HEK293 (cell line): ENCODE data around the gene RRAS.

Source experiments
- KLF1 ChIP-seq: fragments of 450-650 bp; formaldehyde crosslinking; IDR thresholded peaks from 2 replicates; pipeline ENCODE4 v1.5.1; 2016; ENCODE audit warnings: missing biosample characterization, missing genetic modification characterization
- OSR2 ChIP-seq: fragments of 450-650 bp; formaldehyde crosslinking; IDR thresholded peaks from 2 replicates; pipeline ENCODE4 v1.5.1; 2016; ENCODE audit warnings: missing biosample characterization, missing genetic modification characterization
- OVOL3 ChIP-seq: fragments of 450-650 bp; formaldehyde crosslinking; IDR thresholded peaks from 2 replicates; pipeline ENCODE4 v1.5.1; 2016; ENCODE audit warnings: missing biosample characterization, missing genetic modification characterization
- SCRT1 ChIP-seq: fragments of 450-650 bp; formaldehyde crosslinking; IDR thresholded peaks from 2 replicates; pipeline ENCODE4 v1.5.1; 2016; ENCODE audit warnings: missing biosample characterization, missing genetic modification characterization, borderline replicate concordance
- SP3 ChIP-seq: fragments of 450-650 bp; formaldehyde crosslinking; IDR thresholded peaks from 2 replicates; pipeline ENCODE4 v1.5.1; 2016; ENCODE audit warnings: missing biosample characterization, missing genetic modification characterization
- YY1 ChIP-seq: fragments of 450-650 bp; formaldehyde crosslinking; IDR thresholded peaks from 2 replicates; pipeline ENCODE4 v1.5.1; 2018; ENCODE audit warnings: missing biosample characterization, missing genetic modification characterization
- ZEB2 ChIP-seq: fragments of 450-650 bp; formaldehyde crosslinking; IDR thresholded peaks from 2 replicates; pipeline ENCODE4 v1.5.1; 2016; ENCODE audit warnings: missing biosample characterization, missing genetic modification characterization
- ZNF121 ChIP-seq: fragments of 450-650 bp; formaldehyde crosslinking; IDR thresholded peaks from 2 replicates; pipeline ENCODE4 v1.5.1; 2016; ENCODE audit warnings: missing biosample characterization, missing genetic modification characterization
- ZNF140 ChIP-seq: fragments of 450-650 bp; formaldehyde crosslinking; IDR thresholded peaks from 2 replicates; pipeline ENCODE4 v1.5.1; 2016; ENCODE audit warnings: missing biosample characterization, missing genetic modification characterization
- ZNF221 ChIP-seq: fragments of 450-650 bp; formaldehyde crosslinking; IDR thresholded peaks from 2 replicates; pipeline ENCODE4 v1.5.1; 2017; ENCODE audit warnings: missing biosample characterization, missing genetic modification characterization, borderline replicate concordance
- ZNF239 ChIP-seq: fragments of 450-650 bp; formaldehyde crosslinking; IDR thresholded peaks from 2 replicates; pipeline ENCODE4 v1.5.1; 2016; ENCODE audit warnings: missing biosample characterization, missing genetic modification characterization
- ZNF292 ChIP-seq: fragments of 450-650 bp; formaldehyde crosslinking; IDR thresholded peaks from 2 replicates; pipeline ENCODE4 v1.5.1; 2016; ENCODE audit warnings: low read depth, missing biosample characterization, missing genetic modification characterization, borderline replicate concordance
- ZNF324 ChIP-seq: fragments of 450-650 bp; formaldehyde crosslinking; IDR thresholded peaks from 2 replicates; pipeline ENCODE4 v1.5.1; 2016; ENCODE audit warnings: missing biosample characterization, missing genetic modification characterization
- ZNF335 ChIP-seq: fragments of 450-650 bp; formaldehyde crosslinking; conservative IDR thresholded peaks from 2 replicates; pipeline ENCODE4 v1.5.1; 2016; ENCODE audit warnings: missing biosample characterization, missing genetic modification characterization
- ZNF350 ChIP-seq: fragments of 450-650 bp; formaldehyde crosslinking; IDR thresholded peaks from 2 replicates; pipeline ENCODE4 v1.5.0; 2017; ENCODE audit warnings: missing biosample characterization, mild to moderate bottlenecking, missing genetic modification characterization
- ZNF354C ChIP-seq: fragments of 450-650 bp; formaldehyde crosslinking; IDR thresholded peaks from 2 replicates; pipeline ENCODE4 v1.5.1; 2016; ENCODE audit warnings: missing biosample characterization, missing genetic modification characterization, low read depth, borderline replicate concordance
- ZNF366 ChIP-seq: fragments of 450-650 bp; formaldehyde crosslinking; conservative IDR thresholded peaks from 2 replicates; pipeline ENCODE4 v1.5.1; 2016; ENCODE audit warnings: missing biosample characterization, missing genetic modification characterization
- ZNF560 ChIP-seq: fragments of 450-650 bp; formaldehyde crosslinking; IDR thresholded peaks from 2 replicates; pipeline ENCODE4 v1.5.1; 2017; ENCODE audit warnings: missing biosample characterization, missing genetic modification characterization, borderline replicate concordance
- ZNF747 ChIP-seq: fragments of 450-650 bp; formaldehyde crosslinking; IDR thresholded peaks from 2 replicates; pipeline ENCODE4 v1.5.1; 2016; ENCODE audit warnings: missing biosample characterization, missing genetic modification characterization
- ZSCAN30 ChIP-seq: fragments of 450-650 bp; IDR thresholded peaks from 2 replicates; pipeline ENCODE4 v1.5.1; 2018; ENCODE audit warnings: missing biosample characterization, mild to moderate bottlenecking, missing genetic modification characterization, moderate library complexity
- ZXDB ChIP-seq: fragments of 450-650 bp; formaldehyde crosslinking; IDR thresholded peaks from 2 replicates; pipeline ENCODE4 v1.5.1; 2016; ENCODE audit warnings: missing biosample characterization, missing genetic modification characterization
- TF ChIP-seq, protein P1 (sequence below): fragments of 450-650 bp; formaldehyde crosslinking; IDR thresholded peaks from 2 replicates; pipeline ENCODE4 v1.5.1; 2017; ENCODE audit warnings: missing biosample characterization, missing genetic modification characterization
- TF ChIP-seq, protein P2 (sequence below): fragments of 450-650 bp; formaldehyde crosslinking; conservative IDR thresholded peaks from 2 replicates; pipeline ENCODE4 v1.5.1; 2016; ENCODE audit warnings: low read depth, missing biosample characterization, missing genetic modification characterization
- TF ChIP-seq, protein P3 (sequence below): fragments of 450-650 bp; formaldehyde crosslinking; optimal IDR thresholded peaks from 2 replicates; pipeline ENCODE3; 2016; ENCODE audit warnings: missing biosample characterization, mild to moderate bottlenecking, missing genetic modification characterization
- TF ChIP-seq, protein P4 (sequence below): fragments of 450-650 bp; formaldehyde crosslinking; IDR thresholded peaks from 2 replicates; pipeline ENCODE4 v1.5.1; 2017; ENCODE audit warnings: missing biosample characterization, mild to moderate bottlenecking, missing genetic modification characterization, moderate library complexity
- TF ChIP-seq, protein P5 (sequence below): fragments of 450-650 bp; formaldehyde crosslinking; IDR thresholded peaks from 2 replicates; pipeline ENCODE4 v1.5.1; 2016; ENCODE audit warnings: missing biosample characterization, missing genetic modification characterization
- TF ChIP-seq, protein P6 (sequence below): fragments of 450-650 bp; formaldehyde crosslinking; IDR thresholded peaks from 2 replicates; pipeline ENCODE4 v1.5.1; 2016; ENCODE audit warnings: missing biosample characterization, missing genetic modification characterization

The RRAS gene

DNA sequence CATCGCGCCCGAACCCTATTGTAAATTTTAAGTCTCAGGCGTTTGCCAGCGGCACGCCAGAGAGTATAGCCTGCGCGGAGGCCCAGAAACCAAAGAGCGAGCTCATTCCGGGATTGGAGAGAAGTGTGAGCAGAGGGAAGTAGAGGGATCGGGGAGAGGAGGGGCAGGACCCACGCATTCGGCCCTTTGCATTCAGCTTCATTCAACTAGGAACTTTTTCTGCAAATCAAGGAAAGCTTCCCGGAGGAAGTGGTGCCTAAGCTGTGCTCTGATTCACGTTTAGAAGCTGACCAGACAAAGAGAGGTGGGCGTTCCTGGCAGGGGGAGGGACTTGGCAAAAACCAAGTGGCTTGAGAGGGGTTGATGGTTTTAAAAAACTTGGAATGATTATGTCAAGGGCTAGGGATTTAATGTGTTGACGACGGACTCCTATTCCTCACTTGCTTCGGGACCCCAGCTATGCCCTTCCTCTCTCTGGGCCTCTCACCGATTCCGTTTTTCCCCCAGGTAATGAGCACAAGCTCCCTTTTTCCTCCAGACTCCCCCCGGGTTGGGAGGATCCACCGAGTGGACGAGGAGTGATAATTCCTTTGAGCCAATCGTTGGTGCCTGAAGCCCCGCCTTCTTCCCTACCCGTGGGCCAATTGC lies 36.3 kb upstream of the RRAS start (continued):
- TF ChIP-seq, protein P1, sequence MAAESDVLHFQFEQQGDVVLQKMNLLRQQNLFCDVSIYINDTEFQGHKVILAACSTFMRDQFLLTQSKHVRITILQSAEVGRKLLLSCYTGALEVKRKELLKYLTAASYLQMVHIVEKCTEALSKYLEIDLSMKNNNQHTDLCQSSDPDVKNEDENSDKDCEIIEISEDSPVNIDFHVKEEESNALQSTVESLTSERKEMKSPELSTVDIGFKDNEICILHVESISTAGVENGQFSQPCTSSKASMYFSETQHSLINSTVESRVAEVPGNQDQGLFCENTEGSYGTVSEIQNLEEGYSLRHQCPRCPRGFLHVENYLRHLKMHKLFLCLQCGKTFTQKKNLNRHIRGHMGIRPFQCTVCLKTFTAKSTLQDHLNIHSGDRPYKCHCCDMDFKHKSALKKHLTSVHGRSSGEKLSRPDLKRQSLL (tag by site-specific recombination) = no peak
- no peak for TF ChIP-seq SCRT1
- no peak for TF ChIP-seq ZNF747 (tag by site-specific recombination)
- TF ChIP-seq ZSCAN30 (tag by site-specific recombination) = peak; percentile 22; the same call in 1 of the 2 replicates
- TF ChIP-seq, protein P2, sequence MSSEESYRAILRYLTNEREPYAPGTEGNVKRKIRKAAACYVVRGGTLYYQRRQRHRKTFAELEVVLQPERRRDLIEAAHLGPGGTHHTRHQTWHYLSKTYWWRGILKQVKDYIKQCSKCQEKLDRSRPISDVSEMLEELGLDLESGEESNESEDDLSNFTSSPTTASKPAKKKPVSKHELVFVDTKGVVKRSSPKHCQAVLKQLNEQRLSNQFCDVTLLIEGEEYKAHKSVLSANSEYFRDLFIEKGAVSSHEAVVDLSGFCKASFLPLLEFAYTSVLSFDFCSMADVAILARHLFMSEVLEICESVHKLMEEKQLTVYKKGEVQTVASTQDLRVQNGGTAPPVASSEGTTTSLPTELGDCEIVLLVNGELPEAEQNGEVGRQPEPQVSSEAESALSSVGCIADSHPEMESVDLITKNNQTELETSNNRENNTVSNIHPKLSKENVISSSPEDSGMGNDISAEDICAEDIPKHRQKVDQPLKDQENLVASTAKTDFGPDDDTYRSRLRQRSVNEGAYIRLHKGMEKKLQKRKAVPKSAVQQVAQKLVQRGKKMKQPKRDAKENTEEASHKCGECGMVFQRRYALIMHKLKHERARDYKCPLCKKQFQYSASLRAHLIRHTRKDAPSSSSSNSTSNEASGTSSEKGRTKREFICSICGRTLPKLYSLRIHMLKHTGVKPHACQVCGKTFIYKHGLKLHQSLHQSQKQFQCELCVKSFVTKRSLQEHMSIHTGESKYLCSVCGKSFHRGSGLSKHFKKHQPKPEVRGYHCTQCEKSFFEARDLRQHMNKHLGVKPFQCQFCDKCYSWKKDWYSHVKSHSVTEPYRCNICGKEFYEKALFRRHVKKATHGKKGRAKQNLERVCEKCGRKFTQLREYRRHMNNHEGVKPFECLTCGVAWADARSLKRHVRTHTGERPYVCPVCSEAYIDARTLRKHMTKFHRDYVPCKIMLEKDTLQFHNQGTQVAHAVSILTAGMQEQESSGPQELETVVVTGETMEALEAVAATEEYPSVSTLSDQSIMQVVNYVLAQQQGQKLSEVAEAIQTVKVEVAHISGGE = 0 out of 2 replicates have a peak, but pooled peaks have one; percentile 22
- TF ChIP-seq, protein P3, sequence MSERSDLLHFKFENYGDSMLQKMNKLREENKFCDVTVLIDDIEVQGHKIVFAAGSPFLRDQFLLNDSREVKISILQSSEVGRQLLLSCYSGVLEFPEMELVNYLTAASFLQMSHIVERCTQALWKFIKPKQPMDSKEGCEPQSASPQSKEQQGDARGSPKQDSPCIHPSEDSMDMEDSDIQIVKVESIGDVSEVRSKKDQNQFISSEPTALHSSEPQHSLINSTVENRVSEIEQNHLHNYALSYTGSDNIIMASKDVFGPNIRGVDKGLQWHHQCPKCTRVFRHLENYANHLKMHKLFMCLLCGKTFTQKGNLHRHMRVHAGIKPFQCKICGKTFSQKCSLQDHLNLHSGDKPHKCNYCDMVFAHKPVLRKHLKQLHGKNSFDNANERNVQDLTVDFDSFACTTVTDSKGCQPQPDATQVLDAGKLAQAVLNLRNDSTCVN (tag by site-specific recombination) = no peak
- no peak for TF ChIP-seq ZEB2
- TF ChIP-seq ZNF324 = peak; percentile 74; the same call in 1 of the 2 replicates
- TF ChIP-seq ZXDB (tag by site-specific recombination) = peak; percentile 22
- TF ChIP-seq, protein P4, sequence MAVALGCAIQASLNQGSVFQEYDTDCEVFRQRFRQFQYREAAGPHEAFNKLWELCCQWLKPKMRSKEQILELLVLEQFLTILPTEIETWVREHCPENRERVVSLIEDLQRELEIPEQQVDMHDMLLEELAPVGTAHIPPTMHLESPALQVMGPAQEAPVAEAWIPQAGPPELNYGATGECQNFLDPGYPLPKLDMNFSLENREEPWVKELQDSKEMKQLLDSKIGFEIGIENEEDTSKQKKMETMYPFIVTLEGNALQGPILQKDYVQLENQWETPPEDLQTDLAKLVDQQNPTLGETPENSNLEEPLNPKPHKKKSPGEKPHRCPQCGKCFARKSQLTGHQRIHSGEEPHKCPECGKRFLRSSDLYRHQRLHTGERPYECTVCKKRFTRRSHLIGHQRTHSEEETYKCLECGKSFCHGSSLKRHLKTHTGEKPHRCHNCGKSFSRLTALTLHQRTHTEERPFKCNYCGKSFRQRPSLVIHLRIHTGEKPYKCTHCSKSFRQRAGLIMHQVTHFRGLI (tag by site-specific recombination) = no peak
- TF ChIP-seq OVOL3 = peak; percentile 25; the same call in 1 of the 2 replicates
- no peak for TF ChIP-seq ZNF140 (tag by site-specific recombination)
- TF ChIP-seq OSR2 (tag by site-specific recombination) = no peak
- TF ChIP-seq ZNF350 (tag by site-specific recombination) = no peak
- TF ChIP-seq, protein P5, sequence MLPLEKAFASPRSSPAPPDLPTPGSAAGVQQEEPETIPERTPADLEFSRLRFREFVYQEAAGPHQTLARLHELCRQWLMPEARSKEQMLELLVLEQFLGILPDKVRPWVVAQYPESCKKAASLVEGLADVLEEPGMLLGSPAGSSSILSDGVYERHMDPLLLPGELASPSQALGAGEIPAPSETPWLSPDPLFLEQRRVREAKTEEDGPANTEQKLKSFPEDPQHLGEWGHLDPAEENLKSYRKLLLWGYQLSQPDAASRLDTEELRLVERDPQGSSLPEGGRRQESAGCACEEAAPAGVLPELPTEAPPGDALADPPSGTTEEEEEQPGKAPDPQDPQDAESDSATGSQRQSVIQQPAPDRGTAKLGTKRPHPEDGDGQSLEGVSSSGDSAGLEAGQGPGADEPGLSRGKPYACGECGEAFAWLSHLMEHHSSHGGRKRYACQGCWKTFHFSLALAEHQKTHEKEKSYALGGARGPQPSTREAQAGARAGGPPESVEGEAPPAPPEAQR (tag by site-specific recombination) = no peak
- TF ChIP-seq YY1 = no peak
- peak; percentile 21 for TF ChIP-seq SP3 (tag by site-specific recombination)
- no peak; the same call in 1 of the 2 replicates for TF ChIP-seq ZNF335
- TF ChIP-seq KLF1 = peak; percentile 29; the same call in 1 of the 2 replicates
- TF ChIP-seq ZNF366 = peak; percentile 94
- TF ChIP-seq, protein P6, sequence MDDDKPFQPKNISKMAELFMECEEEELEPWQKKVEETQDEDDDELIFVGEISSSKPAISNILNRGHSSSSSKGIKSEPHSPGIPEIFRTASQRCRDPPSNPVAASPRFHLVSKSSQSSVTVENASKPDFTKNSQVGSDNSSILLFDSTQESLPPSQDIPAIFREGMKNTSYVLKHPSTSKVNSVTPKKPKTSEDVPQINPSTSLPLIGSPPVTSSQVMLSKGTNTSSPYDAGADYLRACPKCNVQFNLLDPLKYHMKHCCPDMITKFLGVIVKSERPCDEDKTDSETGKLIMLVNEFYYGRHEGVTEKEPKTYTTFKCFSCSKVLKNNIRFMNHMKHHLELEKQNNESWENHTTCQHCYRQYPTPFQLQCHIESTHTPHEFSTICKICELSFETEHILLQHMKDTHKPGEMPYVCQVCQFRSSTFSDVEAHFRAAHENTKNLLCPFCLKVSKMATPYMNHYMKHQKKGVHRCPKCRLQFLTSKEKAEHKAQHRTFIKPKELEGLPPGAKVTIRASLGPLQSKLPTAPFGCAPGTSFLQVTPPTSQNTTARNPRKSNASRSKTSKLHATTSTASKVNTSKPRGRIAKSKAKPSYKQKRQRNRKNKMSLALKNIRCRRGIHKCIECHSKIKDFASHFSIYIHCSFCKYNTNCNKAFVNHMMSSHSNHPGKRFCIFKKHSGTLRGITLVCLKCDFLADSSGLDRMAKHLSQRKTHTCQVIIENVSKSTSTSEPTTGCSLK = no peak
- TF ChIP-seq ZNF239 = no peak
- no peak for TF ChIP-seq ZNF292 (tag by site-specific recombination)
- TF ChIP-seq ZNF354C (tag by site-specific recombination) = no peak
- no peak for TF ChIP-seq ZNF221 (tag by site-specific recombination)
- TF ChIP-seq ZNF560 (tag by site-specific recombination) = no peak
- TF ChIP-seq ZNF121 (tag by site-specific recombination) = no peak
